ENCODE results near the gene PDE8A. TPM values are rescaled to one million over a fixed set of nuclear protein-coding genes. Genes with fewer than 3 reads are reported as not detected.

The PDE8A gene
- total RNA-seq, 1 donor from 2014 or later = 43.4 TPM

- peaks cover 18% of the 10 kb centered on the region for H3K36me3 Mint-ChIP-seq (ENCODE audit: low read depth, unreplicated experiment)
- no peak overlapping the region for H3K4me3 Mint-ChIP-seq (ENCODE audit: unreplicated experiment)
- H3K27ac Mint-ChIP-seq (ENCODE audit: unreplicated experiment) = no peak overlapping the region
- no peaks in the 10 kb centered on the region for H3K9me3 Mint-ChIP-seq (ENCODE audit: unreplicated experiment)
- H3K4me1 Mint-ChIP-seq (ENCODE audit: unreplicated experiment) = peaks cover 7% of the 10 kb centered on the region
- no peak for DNase-seq (ENCODE audit: low spot score)
- TF ChIP-seq, protein P1, sequence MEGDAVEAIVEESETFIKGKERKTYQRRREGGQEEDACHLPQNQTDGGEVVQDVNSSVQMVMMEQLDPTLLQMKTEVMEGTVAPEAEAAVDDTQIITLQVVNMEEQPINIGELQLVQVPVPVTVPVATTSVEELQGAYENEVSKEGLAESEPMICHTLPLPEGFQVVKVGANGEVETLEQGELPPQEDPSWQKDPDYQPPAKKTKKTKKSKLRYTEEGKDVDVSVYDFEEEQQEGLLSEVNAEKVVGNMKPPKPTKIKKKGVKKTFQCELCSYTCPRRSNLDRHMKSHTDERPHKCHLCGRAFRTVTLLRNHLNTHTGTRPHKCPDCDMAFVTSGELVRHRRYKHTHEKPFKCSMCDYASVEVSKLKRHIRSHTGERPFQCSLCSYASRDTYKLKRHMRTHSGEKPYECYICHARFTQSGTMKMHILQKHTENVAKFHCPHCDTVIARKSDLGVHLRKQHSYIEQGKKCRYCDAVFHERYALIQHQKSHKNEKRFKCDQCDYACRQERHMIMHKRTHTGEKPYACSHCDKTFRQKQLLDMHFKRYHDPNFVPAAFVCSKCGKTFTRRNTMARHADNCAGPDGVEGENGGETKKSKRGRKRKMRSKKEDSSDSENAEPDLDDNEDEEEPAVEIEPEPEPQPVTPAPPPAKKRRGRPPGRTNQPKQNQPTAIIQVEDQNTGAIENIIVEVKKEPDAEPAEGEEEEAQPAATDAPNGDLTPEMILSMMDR (IDR thresholded peaks at IDR 0.05; ENCODE audit: unreplicated experiment) = no peak
- H3K27me3 Mint-ChIP-seq (ENCODE audit: unreplicated experiment) = peaks cover 1% of the 10 kb centered on the region
These were observed 108.4 kb downstream of the PDE8A start for GRCh38 chr15:85089929-85090597.

DNA sequence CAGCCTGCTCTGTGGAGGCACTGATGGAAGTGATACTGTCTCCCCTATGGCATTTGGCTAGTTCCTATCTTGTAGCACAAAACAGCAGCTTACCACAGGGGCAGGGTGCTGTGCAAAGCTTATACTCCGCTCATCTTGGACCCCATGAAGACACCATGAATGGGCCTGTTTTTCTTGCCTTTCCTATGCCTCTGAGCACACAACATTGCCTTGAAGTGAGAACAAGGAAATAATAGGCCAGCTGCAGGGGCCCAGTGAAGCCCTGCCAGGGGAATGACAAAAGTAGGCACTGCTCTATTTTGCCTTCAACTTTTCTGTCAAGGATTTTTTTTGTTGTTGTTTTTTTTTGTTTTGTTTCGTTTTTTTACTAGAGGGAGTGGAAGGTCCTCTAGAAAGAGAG lies 110.3 kb downstream of the PDE8A start:
- H3K27me3 Mint-ChIP-seq (ENCODE audit: unreplicated experiment) = peaks cover 1% of the 10 kb centered on the region
- H3K27ac Mint-ChIP-seq (ENCODE audit: unreplicated experiment) = no peak overlapping the region
- no peak for DNase-seq (ENCODE audit: low spot score)
- peaks cover 7% of the 10 kb centered on the region for H3K4me1 Mint-ChIP-seq (ENCODE audit: unreplicated experiment)
- TF ChIP-seq, protein P1 (IDR thresholded peaks at IDR 0.05; ENCODE audit: unreplicated experiment) = no peak
- H3K9me3 Mint-ChIP-seq (ENCODE audit: unreplicated experiment) = no peaks in the 10 kb centered on the region
- peaks cover 19% of the 10 kb centered on the region for H3K36me3 Mint-ChIP-seq (ENCODE audit: low read depth, unreplicated experiment)
- H3K4me3 Mint-ChIP-seq (ENCODE audit: unreplicated experiment) = no peak overlapping the region

DNA sequence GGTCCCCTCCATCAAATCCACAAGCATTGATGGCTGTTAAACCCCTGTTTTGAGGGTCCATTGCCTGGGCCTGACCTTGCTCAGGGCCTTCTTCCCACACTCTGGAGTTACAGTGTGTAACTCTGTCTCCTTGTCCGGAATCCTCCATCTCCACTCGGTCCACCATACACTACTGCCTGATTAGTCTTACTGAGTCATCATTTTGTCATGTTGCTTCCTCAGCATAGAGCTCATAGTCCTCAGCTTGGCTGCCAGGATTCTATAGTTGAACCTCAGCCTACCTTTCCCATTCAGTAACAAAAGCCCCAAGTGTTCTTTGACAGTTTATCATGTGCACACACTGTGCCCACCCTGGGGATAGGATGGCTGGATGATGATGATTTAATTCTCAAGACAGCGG lies 113.0 kb downstream of the PDE8A start:
- Mint-ChIP-seq H3K4me1 (ENCODE audit: unreplicated experiment) (peaks cover 7% of the 10 kb centered on the region), H3K4me3 (ENCODE audit: unreplicated experiment) (no peak overlapping the region), H3K27me3 (ENCODE audit: unreplicated experiment) (peaks cover 1% of the 10 kb centered on the region), H3K36me3 (ENCODE audit: low read depth, unreplicated experiment) (peaks cover 16% of the 10 kb centered on the region), H3K9me3 (ENCODE audit: unreplicated experiment) (no peaks in the 10 kb centered on the region), H3K27ac (ENCODE audit: unreplicated experiment) (no peak overlapping the region)
- TF ChIP-seq, protein P1 (IDR thresholded peaks at IDR 0.05; ENCODE audit: unreplicated experiment) = no peak
- no peak for DNase-seq (ENCODE audit: low spot score)

DNA sequence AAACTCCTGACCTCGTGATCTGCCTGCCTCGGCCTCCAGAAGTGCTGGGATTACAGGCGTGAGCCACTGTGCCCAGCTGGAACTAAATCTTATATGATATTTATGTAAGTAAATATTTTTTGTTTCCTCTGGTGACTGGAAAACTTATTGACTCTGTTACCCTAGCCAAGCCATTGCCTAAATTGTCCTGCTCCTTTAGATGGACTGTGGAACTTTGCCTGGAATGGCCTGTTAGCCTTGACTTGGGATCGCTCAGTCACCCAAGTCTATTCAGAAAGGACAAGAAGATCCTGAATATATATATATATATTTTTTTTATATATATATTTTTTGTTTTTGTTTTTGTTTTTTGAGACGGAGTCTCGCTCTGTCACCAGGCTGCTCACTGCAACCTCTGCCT lies 113.9 kb downstream of the PDE8A start:
- DNase-seq (ENCODE audit: low spot score) = no peak
- no peak overlapping the region for H3K4me3 Mint-ChIP-seq (ENCODE audit: unreplicated experiment)
- TF ChIP-seq, protein P1 (IDR thresholded peaks at IDR 0.05; ENCODE audit: unreplicated experiment) = no peak
- peaks cover 1% of the 10 kb centered on the region for H3K27me3 Mint-ChIP-seq (ENCODE audit: unreplicated experiment)
- peaks cover 7% of the 10 kb centered on the region for H3K4me1 Mint-ChIP-seq (ENCODE audit: unreplicated experiment)
- H3K9me3 Mint-ChIP-seq (ENCODE audit: unreplicated experiment) = no peaks in the 10 kb centered on the region
- H3K36me3 Mint-ChIP-seq (ENCODE audit: low read depth, unreplicated experiment) = peaks cover 19% of the 10 kb centered on the region
- no peak overlapping the region for H3K27ac Mint-ChIP-seq (ENCODE audit: unreplicated experiment)

GRCh38 chr15:85097250-85097649 lies 115.6 kb downstream of the PDE8A start:
- DNase-seq (ENCODE audit: low spot score) = no peak
- no peak overlapping the region for H3K27ac Mint-ChIP-seq (ENCODE audit: unreplicated experiment)

More at GRCh38 chr15:85097250-85097649, 115.6 kb downstream of the PDE8A start:
- Mint-ChIP-seq H3K36me3 (ENCODE audit: low read depth, unreplicated experiment) (peaks cover 19% of the 10 kb centered on the region), H3K27me3 (ENCODE audit: unreplicated experiment) (peaks cover 1% of the 10 kb centered on the region), H3K4me3 (ENCODE audit: unreplicated experiment) (no peak overlapping the region), H3K9me3 (ENCODE audit: unreplicated experiment) (no peaks in the 10 kb centered on the region), H3K4me1 (ENCODE audit: unreplicated experiment) (peaks cover 7% of the 10 kb centered on the region)
- TF ChIP-seq, protein P1 (IDR thresholded peaks at IDR 0.05; ENCODE audit: unreplicated experiment) = no peak

All from endothelial cell (in vitro differentiated cells).